HG03108 (cell line): ENCODE results near the gene ZG16B.

Experiments
- ATAC-seq: cut with Tn5 transposase; IDR thresholded peaks from one replicate; pipeline ENCODE4 v1.9.1; 2021; ENCODE audit warnings: moderate library complexity; ENCODE audit not compliant: unreplicated experiment

ZG16B gene

GRCh38 chr16:2842340-2843000 is 12.4 kb downstream of the ZG16B start:
- no peak for ATAC-seq

GRCh38 chr16:2843526-2843925 is 13.4 kb downstream of the ZG16B start:
- no peak for ATAC-seq

GRCh38 chr16:2845116-2845515 is 15.0 kb downstream of the ZG16B start:
- ATAC-seq, result no peak

GRCh38 chr16:2846511-2847310 is 16.6 kb downstream of the ZG16B start:
- no peak for ATAC-seq

GRCh38 chr16:2848933-2849725 is 19.0 kb downstream of the ZG16B start:
- no peak for ATAC-seq

- ATAC-seq, result no peak
These were observed 22.1 kb downstream of the ZG16B start for GRCh38 chr16:2852003-2852730.

- ATAC-seq, result no peak
These were observed 22.8 kb downstream of the ZG16B start for GRCh38 chr16:2852731-2853507.

- no peak for ATAC-seq
These were observed 23.5 kb downstream of the ZG16B start for GRCh38 chr16:2853531-2854073.

GRCh38 chr16:2854700-2855309 is 24.7 kb downstream of the ZG16B start:
- no peak for ATAC-seq

GRCh38 chr16:2855536-2855935 is 25.4 kb downstream of the ZG16B start:
- ATAC-seq, result no peak

- no peak for ATAC-seq
These were observed 26.1 kb downstream of the ZG16B start for GRCh38 chr16:2856061-2856670.

GRCh38 chr16:2856686-2857450 is 26.8 kb downstream of the ZG16B start:
- ATAC-seq, result no peak

GRCh38 chr16:2857451-2858244 is 27.5 kb downstream of the ZG16B start, which contains the start of gene PRSS22:
Gene PRSS22 (minus strand): TSS chr16:2858170. CDS start chr16:2858104, 66 bp downstream.
- ATAC-seq, result no peak

- ATAC-seq, result no peak
These were observed 28.3 kb downstream of the ZG16B start for GRCh38 chr16:2858245-2859025.

- ATAC-seq, result no peak
These were observed 29.7 kb downstream of the ZG16B start for GRCh38 chr16:2859686-2860265.

GRCh38 chr16:2860826-2861567 is 30.9 kb downstream of the ZG16B start:
- no peak for ATAC-seq
